Measurements from ENCODE around the gene ENOX1.

DNA sequence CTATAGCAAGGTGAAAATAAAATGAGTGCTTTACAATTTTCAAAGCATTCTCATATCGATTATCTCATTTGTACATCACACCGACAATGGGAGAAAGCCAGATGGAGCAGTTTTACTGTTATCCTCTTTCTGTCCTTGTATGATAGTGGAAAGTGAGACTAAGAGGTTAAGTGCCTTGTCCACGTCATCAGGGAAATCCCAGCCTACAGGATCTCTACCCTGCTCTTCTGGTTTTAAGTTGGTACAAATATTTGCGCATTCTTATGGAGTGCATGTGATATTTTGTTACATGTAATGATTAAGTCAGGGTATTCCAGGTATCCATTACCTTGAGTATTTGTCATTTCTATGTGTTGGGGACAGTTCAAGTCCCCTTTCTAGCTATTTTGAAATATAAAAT, 12.4 kb upstream of the ENOX1 start:
- TF ChIP-seq, protein P1, sequence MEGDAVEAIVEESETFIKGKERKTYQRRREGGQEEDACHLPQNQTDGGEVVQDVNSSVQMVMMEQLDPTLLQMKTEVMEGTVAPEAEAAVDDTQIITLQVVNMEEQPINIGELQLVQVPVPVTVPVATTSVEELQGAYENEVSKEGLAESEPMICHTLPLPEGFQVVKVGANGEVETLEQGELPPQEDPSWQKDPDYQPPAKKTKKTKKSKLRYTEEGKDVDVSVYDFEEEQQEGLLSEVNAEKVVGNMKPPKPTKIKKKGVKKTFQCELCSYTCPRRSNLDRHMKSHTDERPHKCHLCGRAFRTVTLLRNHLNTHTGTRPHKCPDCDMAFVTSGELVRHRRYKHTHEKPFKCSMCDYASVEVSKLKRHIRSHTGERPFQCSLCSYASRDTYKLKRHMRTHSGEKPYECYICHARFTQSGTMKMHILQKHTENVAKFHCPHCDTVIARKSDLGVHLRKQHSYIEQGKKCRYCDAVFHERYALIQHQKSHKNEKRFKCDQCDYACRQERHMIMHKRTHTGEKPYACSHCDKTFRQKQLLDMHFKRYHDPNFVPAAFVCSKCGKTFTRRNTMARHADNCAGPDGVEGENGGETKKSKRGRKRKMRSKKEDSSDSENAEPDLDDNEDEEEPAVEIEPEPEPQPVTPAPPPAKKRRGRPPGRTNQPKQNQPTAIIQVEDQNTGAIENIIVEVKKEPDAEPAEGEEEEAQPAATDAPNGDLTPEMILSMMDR (IDR thresholded peaks at IDR 0.05) = no peak
- TF ChIP-seq POLR2A (IDR thresholded peaks at IDR 0.05) = no peak

Data from testis (tissue), 2 donors.